HL-60 (cell line): ENCODE results near the gene ALS2CL.

Experiments used
- DNase-seq, 2 experiments: peaks; one replicate each; pipeline ENCODE4 v3.0.0-alpha.2; 2010 to 2020; ENCODE audit warnings: low read depth in 1 of 2, low spot score in 1 of 2
- H3K27ac ChIP-seq: fragments of 250-450 bp; sonication (Bioruptor Pico); replicated peaks from 2 replicates; pipeline ENCODE4 v1.5.1; 2020; ENCODE audit warnings: mild to moderate bottlenecking, moderate library complexity
- H3K27me3 ChIP-seq: fragments of 250-450 bp; sonication (Bioruptor Pico); 2 replicates; pipeline ENCODE4 v1.5.1; 2021; ENCODE audit warnings: mild to moderate bottlenecking, moderate library complexity; ENCODE audit not compliant: insufficient read depth, poor library complexity, severe bottlenecking
- H3K4me3 ChIP-seq: replicated peaks from 2 replicates; pipeline ENCODE4 v1.5.1; 2011; ENCODE audit warnings: mild to moderate bottlenecking, control low read depth, low read length; ENCODE audit not compliant: insufficient read depth
- CTCF ChIP-seq: IDR thresholded peaks from one replicate; pipeline ENCODE4 v1.5.1; 2011; ENCODE audit warnings: low read length, control low read depth, inconsistent platforms; ENCODE audit not compliant: insufficient read depth
- GABPA ChIP-seq: IDR thresholded peaks from 2 replicates; pipeline ENCODE4 v1.6.1; 2012; ENCODE audit warnings: low read depth
- POLR2AphosphoS5 ChIP-seq: IDR thresholded peaks from 2 replicates; pipeline ENCODE4 v1.6.1; 2012; ENCODE audit warnings: low read depth
- REST ChIP-seq: IDR thresholded peaks from 2 replicates; pipeline ENCODE4 v1.6.1; 2012; ENCODE audit warnings: low read depth; ENCODE audit not compliant: insufficient replicate concordance
- SPI1 ChIP-seq: IDR thresholded peaks from 2 replicates; pipeline ENCODE4 v1.6.1; 2012; ENCODE audit warnings: low read depth, mild to moderate bottlenecking, borderline replicate concordance

Gene ALS2CL

GRCh38 chr3:46719735-46720271, 26.3 kb upstream of the ALS2CL start:
- H3K27me3 ChIP-seq = no peaks in the 10 kb centered on the region
- no peak for TF ChIP-seq POLR2AphosphoS5
- no peak for TF ChIP-seq GABPA
- TF ChIP-seq REST = no peak
- TF ChIP-seq SPI1 = no peak
- no peak for TF ChIP-seq CTCF
- H3K27ac ChIP-seq = no peak overlapping the region
- no peak for DNase-seq
- no peak overlapping the region for H3K4me3 ChIP-seq

GRCh38 chr3:46719044-46719565, 25.6 kb upstream of the ALS2CL start:
- no peak for DNase-seq
- H3K27me3 ChIP-seq = no peaks in the 10 kb centered on the region
- TF ChIP-seq GABPA (no peak), CTCF (no peak), SPI1 (no peak), REST (no peak), POLR2AphosphoS5 (no peak)
- H3K27ac ChIP-seq = no peak overlapping the region
- H3K4me3 ChIP-seq = no peak overlapping the region

GRCh38 chr3:46717447-46718231, 24.2 kb upstream of the ALS2CL start, which contains the start of gene PRSS50:
TSS of gene PRSS50 (minus strand) at chr3:46717869. CDS start at chr3:46717824, 45 bp downstream.
- Histone ChIP-seq H3K27me3 (no peaks in the 10 kb centered on the region), H3K4me3 (no peak within 1 kb of the TSS), H3K27ac (no peak within 1 kb of the TSS)
- DNase-seq = no peak
- TF ChIP-seq REST = peak; percentile 37
- no peak for TF ChIP-seq SPI1
